ENCODE data around the gene RELCH.

Gene RELCH, protein sequence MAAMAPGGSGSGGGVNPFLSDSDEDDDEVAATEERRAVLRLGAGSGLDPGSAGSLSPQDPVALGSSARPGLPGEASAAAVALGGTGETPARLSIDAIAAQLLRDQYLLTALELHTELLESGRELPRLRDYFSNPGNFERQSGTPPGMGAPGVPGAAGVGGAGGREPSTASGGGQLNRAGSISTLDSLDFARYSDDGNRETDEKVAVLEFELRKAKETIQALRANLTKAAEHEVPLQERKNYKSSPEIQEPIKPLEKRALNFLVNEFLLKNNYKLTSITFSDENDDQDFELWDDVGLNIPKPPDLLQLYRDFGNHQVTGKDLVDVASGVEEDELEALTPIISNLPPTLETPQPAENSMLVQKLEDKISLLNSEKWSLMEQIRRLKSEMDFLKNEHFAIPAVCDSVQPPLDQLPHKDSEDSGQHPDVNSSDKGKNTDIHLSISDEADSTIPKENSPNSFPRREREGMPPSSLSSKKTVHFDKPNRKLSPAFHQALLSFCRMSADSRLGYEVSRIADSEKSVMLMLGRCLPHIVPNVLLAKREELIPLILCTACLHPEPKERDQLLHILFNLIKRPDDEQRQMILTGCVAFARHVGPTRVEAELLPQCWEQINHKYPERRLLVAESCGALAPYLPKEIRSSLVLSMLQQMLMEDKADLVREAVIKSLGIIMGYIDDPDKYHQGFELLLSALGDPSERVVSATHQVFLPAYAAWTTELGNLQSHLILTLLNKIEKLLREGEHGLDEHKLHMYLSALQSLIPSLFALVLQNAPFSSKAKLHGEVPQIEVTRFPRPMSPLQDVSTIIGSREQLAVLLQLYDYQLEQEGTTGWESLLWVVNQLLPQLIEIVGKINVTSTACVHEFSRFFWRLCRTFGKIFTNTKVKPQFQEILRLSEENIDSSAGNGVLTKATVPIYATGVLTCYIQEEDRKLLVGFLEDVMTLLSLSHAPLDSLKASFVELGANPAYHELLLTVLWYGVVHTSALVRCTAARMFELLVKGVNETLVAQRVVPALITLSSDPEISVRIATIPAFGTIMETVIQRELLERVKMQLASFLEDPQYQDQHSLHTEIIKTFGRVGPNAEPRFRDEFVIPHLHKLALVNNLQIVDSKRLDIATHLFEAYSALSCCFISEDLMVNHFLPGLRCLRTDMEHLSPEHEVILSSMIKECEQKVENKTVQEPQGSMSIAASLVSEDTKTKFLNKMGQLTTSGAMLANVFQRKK

DNA sequence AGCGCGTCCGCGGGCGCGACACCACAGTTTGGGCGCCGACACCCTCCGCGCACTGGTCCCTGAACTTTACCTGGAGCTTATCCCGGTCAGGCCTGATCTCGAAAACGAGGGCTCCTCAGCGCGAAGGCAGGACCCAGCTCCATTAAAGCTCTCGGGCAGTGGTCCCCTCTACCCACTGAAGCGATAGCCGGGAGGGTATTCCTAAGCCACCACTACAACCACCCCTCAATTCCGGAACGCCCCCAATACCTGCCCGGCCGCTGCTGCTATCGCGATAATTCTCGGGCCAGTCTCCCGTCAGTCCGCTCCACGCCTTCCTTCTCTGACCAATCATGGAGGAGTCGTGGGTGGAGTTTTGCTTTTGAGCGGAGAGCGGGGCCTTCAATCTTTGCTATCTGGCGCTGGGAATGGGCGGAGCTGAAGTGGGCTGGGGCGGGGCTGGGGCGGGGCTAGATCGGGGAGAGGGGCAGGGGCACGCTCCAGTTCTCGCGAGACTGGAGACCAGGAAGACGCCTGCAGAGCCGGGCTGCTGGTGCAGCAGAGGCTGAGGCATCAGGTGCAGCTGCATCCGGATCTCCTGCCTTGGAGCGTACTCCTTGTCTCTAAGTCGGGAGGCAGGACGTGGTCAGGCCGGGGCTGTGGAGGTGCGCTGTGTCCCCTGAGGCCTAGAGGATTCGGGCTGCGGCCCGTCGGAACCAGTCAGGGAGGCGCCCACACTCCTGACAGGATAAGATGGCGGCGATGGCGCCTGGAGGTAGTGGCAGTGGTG, at the start of gene RELCH, which contains the start of gene PIGN:
TSS of gene RELCH (plus strand) at position 482 of the 769 bp plus-strand sequence. CDS start at position 733, 251 bp downstream.
TSS of gene PIGN (minus strand) at position 283 of the 769 bp plus-strand sequence. CDS start 25,703 bp downstream, outside the sequence.
- Histone ChIP-seq H3K27me3 (replicated peaks; ENCODE audit: control insufficient read depth, insufficient read depth, low read length) (no peaks in the 10 kb centered on the region), H3K9ac (ENCODE audit: low read length) (peak within 1 kb of the TSS; percentile 93), H3K4me1 (ENCODE audit: control insufficient read depth, insufficient read depth, low read length) (peaks cover 21% of the 10 kb centered on the region), H3K4me3 (ENCODE audit: low read length) (peak within 1 kb of the TSS; percentile 98), H3K9me3 (ENCODE audit: control insufficient read depth, low read length) (no peaks in the 10 kb centered on the region), H3K36me3 (ENCODE audit: control insufficient read depth, insufficient read depth, low read length, severe bottlenecking) (no peaks in the 10 kb centered on the region)
- peak; percentile 100 for DNase-seq (ENCODE audit: low read depth)

DNA sequence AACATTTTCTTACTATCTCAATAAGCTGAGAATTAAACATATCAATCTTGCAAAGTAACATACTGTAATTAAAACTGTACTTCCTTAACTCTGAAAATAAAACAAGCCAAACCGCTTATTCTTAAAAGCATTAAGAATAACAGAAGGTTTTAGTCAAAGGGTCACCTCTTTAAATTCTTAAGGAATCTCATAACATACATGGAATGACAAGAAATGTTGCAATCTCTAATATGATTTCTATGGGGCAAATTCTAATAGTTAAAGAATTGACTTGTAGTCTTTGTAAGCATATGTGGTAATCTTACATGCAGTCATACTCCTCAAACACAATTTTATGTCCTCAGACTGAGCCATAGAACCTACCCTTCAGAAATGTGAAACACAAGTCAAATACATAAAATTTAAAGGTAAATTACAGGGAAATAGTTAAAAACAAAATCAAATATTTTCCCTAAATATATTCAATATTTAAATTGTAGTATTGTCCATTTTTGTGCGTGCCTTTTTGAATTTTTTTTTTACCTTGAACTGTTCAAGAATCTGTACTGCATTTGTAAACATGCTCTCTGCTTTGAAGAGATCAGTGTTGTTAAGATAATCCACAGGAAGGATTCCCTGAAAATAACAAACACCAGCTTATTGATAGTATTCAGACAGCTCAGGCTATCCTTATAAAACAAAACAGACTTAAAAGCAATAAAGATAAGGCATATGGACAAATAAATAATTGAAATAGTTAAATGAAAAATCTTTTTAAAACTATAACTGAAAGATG, 48.4 kb upstream of the RELCH start:
- peaks cover 25% of the 10 kb centered on the region for H3K36me3 ChIP-seq (ENCODE audit: control insufficient read depth, insufficient read depth, low read length, severe bottlenecking)
- peak; percentile 57 for DNase-seq (ENCODE audit: low read depth)
- H3K9ac ChIP-seq (ENCODE audit: low read length), result no peak overlapping the region
- H3K9me3 ChIP-seq (ENCODE audit: control insufficient read depth, low read length), result no peaks in the 10 kb centered on the region
- H3K4me3 ChIP-seq (ENCODE audit: low read length), result no peak overlapping the region
- peaks cover 4% of the 10 kb centered on the region for H3K4me1 ChIP-seq (ENCODE audit: control insufficient read depth, insufficient read depth, low read length)
- H3K27me3 ChIP-seq (replicated peaks; ENCODE audit: control insufficient read depth, insufficient read depth, low read length), result no peaks in the 10 kb centered on the region

DNA sequence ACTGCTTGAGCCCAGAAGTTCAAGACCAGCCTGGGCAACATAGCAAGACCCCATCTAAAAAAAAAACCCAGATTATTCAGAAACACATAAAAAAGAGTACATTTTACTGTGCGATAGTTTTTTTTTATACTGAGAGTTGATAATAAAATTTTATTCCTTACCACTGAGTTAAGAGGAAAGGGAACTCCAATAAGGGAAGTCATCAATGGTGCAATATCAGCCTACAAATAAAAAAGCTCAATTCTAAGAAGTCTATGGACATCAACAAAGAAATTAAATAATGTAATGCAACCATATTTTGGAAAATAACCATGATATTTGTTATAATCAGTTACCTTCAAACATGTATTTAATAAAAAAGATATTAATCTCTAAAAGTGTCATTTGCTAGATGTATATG, 46.8 kb upstream of the RELCH start:
- Histone ChIP-seq H3K27me3 (replicated peaks; ENCODE audit: control insufficient read depth, insufficient read depth, low read length) (no peaks in the 10 kb centered on the region), H3K9me3 (ENCODE audit: control insufficient read depth, low read length) (no peaks in the 10 kb centered on the region), H3K9ac (ENCODE audit: low read length) (no peak overlapping the region), H3K4me3 (ENCODE audit: low read length) (no peak overlapping the region), H3K36me3 (ENCODE audit: control insufficient read depth, insufficient read depth, low read length, severe bottlenecking) (peaks cover 39% of the 10 kb centered on the region), H3K4me1 (ENCODE audit: control insufficient read depth, insufficient read depth, low read length) (no peaks in the 10 kb centered on the region)
- DNase-seq (ENCODE audit: low read depth), result no peak

DNA sequence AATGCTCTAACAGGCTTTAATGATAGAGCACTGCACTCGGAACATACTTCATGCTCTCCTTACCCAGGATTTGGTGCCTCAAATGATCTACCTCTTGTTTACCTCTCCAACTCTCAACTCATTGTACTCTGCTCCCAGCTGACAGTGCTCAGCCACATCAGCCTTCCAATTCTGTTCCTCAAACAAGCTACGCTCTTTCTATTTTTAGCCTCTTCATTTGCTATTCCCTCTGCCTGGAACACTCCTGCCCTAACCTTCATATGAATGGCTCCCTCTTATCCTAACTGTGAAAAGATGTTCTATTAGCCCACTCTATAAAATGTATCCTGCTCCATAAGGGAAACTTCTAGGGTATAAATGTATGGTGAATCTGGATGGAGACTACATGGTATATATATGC, 42.7 kb upstream of the RELCH start:
- Histone ChIP-seq H3K4me1 (ENCODE audit: control insufficient read depth, insufficient read depth, low read length) (no peaks in the 10 kb centered on the region), H3K27me3 (replicated peaks; ENCODE audit: control insufficient read depth, insufficient read depth, low read length) (no peaks in the 10 kb centered on the region), H3K4me3 (ENCODE audit: low read length) (no peak overlapping the region), H3K9me3 (ENCODE audit: control insufficient read depth, low read length) (no peaks in the 10 kb centered on the region), H3K9ac (ENCODE audit: low read length) (no peak overlapping the region), H3K36me3 (ENCODE audit: control insufficient read depth, insufficient read depth, low read length, severe bottlenecking) (peaks cover 35% of the 10 kb centered on the region)
- no peak for DNase-seq (ENCODE audit: low read depth)

DNA sequence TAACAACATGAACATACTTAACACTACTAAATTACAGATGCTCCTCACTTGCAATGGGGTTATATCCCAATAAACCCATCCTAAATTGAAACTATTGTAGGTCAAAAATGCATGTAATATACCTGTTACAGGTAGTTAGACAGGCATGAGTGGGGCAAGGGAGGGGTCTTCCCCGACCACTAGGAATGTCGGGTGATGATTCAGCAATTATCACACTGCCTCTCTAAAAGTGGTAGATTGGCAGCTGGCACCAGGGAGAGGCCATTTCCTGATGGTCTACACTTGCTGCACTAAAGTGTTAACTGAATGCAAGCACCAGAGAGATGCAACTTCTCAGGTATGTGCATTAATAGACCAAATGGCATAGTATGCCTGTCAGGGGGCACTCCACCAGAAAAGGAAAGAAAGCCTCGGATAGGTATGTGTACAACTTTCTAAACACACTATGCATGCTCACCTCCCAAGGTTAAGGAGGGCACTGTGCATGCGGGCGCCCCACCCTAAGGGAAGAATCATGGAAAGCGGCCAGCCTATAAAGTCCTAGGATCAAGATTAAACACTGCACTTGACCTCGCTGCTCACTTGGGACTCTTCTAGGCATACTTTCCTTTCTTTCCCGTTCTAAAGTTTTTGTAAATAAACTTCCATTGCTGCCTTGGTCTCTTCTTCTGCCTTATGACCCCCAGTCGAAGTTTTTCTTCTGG, 35.8 kb upstream of the RELCH start:
- H3K9me3 ChIP-seq (ENCODE audit: control insufficient read depth, low read length), result no peaks in the 10 kb centered on the region
- no peak overlapping the region for H3K4me3 ChIP-seq (ENCODE audit: low read length)
- no peaks in the 10 kb centered on the region for H3K4me1 ChIP-seq (ENCODE audit: control insufficient read depth, insufficient read depth, low read length)
- H3K9ac ChIP-seq (ENCODE audit: low read length), result no peak overlapping the region
- no peak for DNase-seq (ENCODE audit: low read depth)
- H3K36me3 ChIP-seq (ENCODE audit: control insufficient read depth, insufficient read depth, low read length, severe bottlenecking), result peaks cover 7% of the 10 kb centered on the region
- H3K27me3 ChIP-seq (replicated peaks; ENCODE audit: control insufficient read depth, insufficient read depth, low read length), result no peaks in the 10 kb centered on the region

DNA sequence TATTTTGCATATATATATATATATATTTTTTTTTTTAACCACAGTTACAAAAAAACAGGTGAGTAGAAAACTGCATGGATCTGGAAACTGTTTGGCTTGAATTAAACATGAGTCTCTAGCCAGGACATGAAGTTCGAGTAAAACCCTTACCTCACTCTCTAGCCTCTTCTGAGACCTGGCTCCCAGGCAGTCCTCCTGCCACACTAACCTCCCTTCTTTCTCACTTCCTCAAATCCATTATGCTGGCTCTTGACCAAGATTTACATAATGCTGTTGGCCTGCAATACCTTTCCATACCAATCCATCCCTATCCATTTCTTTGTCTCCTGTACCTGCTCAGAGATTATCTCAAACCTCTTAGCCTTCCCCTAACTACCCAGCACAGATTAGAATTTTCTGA, 34.2 kb upstream of the RELCH start:
- Histone ChIP-seq H3K27me3 (replicated peaks; ENCODE audit: control insufficient read depth, insufficient read depth, low read length) (no peaks in the 10 kb centered on the region), H3K9ac (ENCODE audit: low read length) (no peak overlapping the region), H3K9me3 (ENCODE audit: control insufficient read depth, low read length) (no peaks in the 10 kb centered on the region), H3K36me3 (ENCODE audit: control insufficient read depth, insufficient read depth, low read length, severe bottlenecking) (peaks cover 8% of the 10 kb centered on the region), H3K4me3 (ENCODE audit: low read length) (no peak overlapping the region), H3K4me1 (ENCODE audit: control insufficient read depth, insufficient read depth, low read length) (no peaks in the 10 kb centered on the region)
- no peak for DNase-seq (ENCODE audit: low read depth)

DNA sequence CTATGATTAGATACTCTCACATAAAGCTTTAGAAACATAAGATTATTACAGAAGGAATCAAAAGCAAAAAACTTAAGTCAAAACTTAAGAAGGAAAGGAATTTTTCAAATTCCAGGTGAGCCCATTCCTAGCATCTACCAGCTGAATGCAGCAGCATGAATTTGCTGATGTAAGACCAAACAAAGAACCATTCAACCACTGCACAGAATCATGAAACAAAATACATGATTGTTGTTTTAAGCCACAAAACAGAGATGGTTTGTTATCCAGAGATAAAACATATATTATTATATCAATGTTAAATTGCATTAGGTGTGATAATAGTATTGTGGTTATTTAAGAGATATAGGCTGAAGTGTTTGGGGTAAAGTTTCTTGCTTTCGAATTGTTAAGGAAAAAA, 29.2 kb upstream of the RELCH start:
- Histone ChIP-seq H3K27me3 (replicated peaks; ENCODE audit: control insufficient read depth, insufficient read depth, low read length) (no peaks in the 10 kb centered on the region), H3K4me3 (ENCODE audit: low read length) (no peak overlapping the region), H3K9ac (ENCODE audit: low read length) (no peak overlapping the region), H3K9me3 (ENCODE audit: control insufficient read depth, low read length) (no peaks in the 10 kb centered on the region), H3K4me1 (ENCODE audit: control insufficient read depth, insufficient read depth, low read length) (no peaks in the 10 kb centered on the region), H3K36me3 (ENCODE audit: control insufficient read depth, insufficient read depth, low read length, severe bottlenecking) (peaks cover 12% of the 10 kb centered on the region)
- DNase-seq (ENCODE audit: low read depth), result no peak

DNA sequence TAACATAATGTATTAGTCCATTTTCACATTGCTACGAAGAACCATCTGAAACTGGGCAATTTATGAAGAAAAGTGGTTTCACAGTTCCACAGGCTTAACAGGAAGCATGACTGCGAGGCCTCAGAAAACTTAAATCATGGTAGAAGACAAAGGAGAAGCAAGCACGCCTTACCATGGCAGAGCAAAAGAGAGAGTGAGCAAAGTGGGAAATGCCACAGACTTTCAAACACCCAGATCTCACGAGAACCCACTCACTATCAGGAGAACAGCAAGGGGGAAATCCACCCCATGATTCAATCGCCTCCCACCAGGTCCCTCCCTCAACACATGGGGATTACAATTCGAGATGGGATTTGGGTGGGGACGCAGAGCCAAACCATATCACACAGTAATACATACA, 22.7 kb upstream of the RELCH start:
- H3K4me1 ChIP-seq (ENCODE audit: control insufficient read depth, insufficient read depth, low read length), result peaks cover 4% of the 10 kb centered on the region
- H3K9ac ChIP-seq (ENCODE audit: low read length), result no peak overlapping the region
- no peaks in the 10 kb centered on the region for H3K27me3 ChIP-seq (replicated peaks; ENCODE audit: control insufficient read depth, insufficient read depth, low read length)
- no peaks in the 10 kb centered on the region for H3K9me3 ChIP-seq (ENCODE audit: control insufficient read depth, low read length)
- no peak overlapping the region for H3K4me3 ChIP-seq (ENCODE audit: low read length)
- no peak for DNase-seq (ENCODE audit: low read depth)
- peaks cover 2% of the 10 kb centered on the region for H3K36me3 ChIP-seq (ENCODE audit: control insufficient read depth, insufficient read depth, low read length, severe bottlenecking)

DNA sequence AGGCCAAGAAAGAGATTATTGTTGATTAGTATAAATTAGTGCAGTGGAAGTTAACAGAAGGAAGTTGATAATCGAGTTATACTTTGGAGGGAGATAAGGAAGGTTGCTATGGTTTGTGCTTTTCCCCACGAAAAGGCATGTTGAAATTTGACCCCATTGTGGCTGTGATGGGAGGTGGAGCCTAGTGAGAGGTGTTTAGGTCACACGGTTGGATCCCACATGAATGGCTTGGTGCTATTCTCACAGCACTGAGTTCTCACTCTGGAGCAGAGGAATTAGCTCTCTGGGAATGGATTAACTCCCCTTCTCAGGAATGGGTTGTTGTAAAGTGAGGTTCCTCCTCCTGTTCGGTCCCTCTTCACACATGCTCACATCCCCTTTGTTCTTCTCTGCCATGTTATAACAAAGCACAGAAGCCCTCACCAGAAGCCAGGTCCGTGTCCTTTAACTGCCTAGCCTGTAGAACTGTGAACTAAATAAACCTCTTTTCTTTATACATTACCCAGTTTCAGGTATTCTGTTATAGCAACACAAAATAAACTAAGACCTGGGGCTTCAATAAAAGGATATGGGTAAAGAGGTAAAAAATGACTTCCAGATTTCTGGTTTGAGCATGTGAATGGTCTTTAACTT, 22.1 kb upstream of the RELCH start:
- Histone ChIP-seq H3K9me3 (ENCODE audit: control insufficient read depth, low read length) (no peaks in the 10 kb centered on the region), H3K36me3 (ENCODE audit: control insufficient read depth, insufficient read depth, low read length, severe bottlenecking) (no peaks in the 10 kb centered on the region), H3K4me1 (ENCODE audit: control insufficient read depth, insufficient read depth, low read length) (peaks cover 4% of the 10 kb centered on the region), H3K27me3 (replicated peaks; ENCODE audit: control insufficient read depth, insufficient read depth, low read length) (no peaks in the 10 kb centered on the region), H3K9ac (ENCODE audit: low read length) (no peak overlapping the region), H3K4me3 (ENCODE audit: low read length) (no peak overlapping the region)
- no peak for DNase-seq (ENCODE audit: low read depth)

Measured in adipocyte (in vitro differentiated cells).